ENCODE data around the gene C10orf53. TPM values are rescaled to one million over a fixed set of nuclear protein-coding genes. Genes with fewer than 3 reads are reported as not detected.

The C10orf53 gene
- total RNA-seq, 2 donors from 2014 or later: not detected

DNA sequence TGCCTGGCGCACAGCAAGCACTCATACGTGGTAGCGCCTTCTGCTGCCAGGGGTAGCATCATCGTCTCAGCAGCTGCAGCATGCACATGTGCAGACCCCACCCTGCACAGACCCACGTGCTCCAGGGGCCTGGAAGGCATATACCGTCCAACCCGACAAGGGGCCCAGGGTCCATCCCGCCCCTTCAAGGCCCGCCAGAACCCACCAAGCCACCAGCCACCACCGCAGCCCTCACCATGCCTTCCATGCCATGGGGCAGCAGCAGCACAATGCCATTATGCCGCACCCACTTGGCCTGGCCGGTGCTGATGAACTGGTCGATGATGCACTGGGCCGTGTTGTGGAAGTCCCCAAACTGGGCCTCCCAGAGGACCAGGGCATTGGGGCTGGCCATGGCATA lies 60.0 kb downstream of the C10orf53 start:
- no peaks in the 10 kb centered on the region for H3K4me1 Mint-ChIP-seq (ENCODE audit: low read depth)

DNA sequence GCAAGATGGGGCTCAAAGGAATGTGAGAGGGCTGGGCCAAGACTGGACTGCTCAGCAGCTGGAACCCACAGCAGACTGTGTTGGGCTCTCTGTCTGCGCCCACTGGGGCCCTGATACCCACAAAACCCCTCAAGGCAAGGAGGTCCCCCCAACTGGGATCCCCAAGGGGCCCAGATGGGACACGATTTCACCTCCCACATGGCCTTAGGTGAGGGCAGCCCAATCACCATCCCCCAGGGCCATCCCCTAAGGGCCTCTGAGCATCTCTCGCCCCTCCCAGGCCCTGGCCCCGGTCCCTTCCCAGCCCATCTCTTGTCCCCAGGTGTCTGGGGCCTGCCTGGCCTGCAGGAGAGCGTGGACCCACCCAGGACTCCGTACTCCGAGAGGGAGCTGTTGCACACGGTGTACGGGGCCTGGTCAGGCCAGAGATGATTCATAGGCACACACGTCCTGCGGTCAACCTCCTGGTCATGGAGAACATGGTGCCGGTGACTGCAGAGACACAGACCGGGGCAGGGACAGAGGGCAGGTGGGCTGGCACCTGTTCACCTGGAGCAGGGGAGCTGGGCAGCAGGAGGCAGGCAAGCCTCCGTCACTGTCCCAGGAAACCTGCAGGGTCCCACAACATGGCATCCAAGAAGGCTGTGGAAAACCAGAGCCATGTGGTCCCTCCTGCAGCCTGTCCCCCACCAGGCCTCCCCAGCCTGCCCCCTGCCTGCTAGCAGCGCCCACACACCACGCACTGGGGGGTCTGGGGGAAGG lies 61.1 kb downstream of the C10orf53 start:
- no peaks in the 10 kb centered on the region for H3K36me3 Mint-ChIP-seq (ENCODE audit: insufficient read depth in 2 of 2)
- H3K4me1 Mint-ChIP-seq (ENCODE audit: low read depth): no peaks in the 10 kb centered on the region
- no peak overlapping the region for H3K4me3 Mint-ChIP-seq
- ATAC-seq (replicated peaks in 1 of 2) (no peak), DNase-seq (no peak)
- H3K9me3 Mint-ChIP-seq: peaks cover 5 to 8% of the 10 kb centered on the region in 2 donors
- no peak overlapping the region for H3K27ac Mint-ChIP-seq
- no peaks in the 10 kb centered on the region for H3K27me3 Mint-ChIP-seq (ENCODE audit: low read depth)

More for the DNA sequence above, 60.0 kb downstream of the C10orf53 start:
- no peaks in the 10 kb centered on the region for H3K36me3 Mint-ChIP-seq (ENCODE audit: insufficient read depth in 2 of 2)
- H3K27ac Mint-ChIP-seq: no peak overlapping the region
- H3K27me3 Mint-ChIP-seq (ENCODE audit: low read depth): no peaks in the 10 kb centered on the region
- H3K9me3 Mint-ChIP-seq: peaks cover 5 to 8% of the 10 kb centered on the region in 2 donors
- DNase-seq: no peak
- ATAC-seq (replicated peaks in 1 of 2): no peak
- no peak overlapping the region for H3K4me3 Mint-ChIP-seq

DNA sequence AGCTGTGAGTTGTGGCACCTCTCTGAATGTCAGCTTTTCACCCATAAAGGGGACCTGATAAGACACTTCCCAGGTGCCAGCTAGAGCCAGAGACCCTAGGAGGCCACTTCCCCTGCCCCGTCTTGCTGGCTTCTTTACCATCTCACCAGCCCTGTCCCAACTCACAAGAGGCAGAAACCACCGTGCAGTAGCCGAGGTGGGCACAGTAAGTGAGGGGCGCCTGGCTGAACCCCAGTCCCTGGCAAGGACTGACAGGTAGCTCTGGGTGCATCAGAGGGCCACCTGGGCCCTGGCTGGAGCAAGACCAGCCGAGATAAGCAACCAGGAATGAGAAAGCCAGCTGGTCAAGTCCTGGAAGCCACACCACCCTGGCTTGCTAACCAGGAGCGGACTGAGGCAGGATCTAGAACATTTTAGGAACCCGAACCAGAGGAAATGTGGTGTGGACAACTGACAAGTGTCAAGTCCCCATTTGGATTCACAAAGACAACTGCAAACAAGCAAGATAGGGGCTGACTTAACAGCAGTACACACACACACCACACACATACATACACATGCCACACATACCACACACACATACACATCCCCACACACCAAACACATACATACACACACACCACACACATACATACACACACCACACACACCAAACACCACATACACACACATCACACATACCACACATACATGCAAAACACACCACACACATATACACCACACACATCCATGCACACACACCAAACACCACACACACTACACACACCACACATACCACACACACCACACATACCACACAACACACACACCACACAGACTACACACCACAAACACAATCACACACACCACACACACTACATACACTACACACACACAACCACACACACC lies 61.9 kb downstream of the C10orf53 start:
- no peaks in the 10 kb centered on the region for H3K36me3 Mint-ChIP-seq (ENCODE audit: insufficient read depth in 2 of 2)
- H3K27me3 Mint-ChIP-seq (ENCODE audit: low read depth): no peaks in the 10 kb centered on the region
- no peak for DNase-seq
- H3K27ac Mint-ChIP-seq: no peak overlapping the region
- no peak for ATAC-seq (replicated peaks in 1 of 2)
- H3K9me3 Mint-ChIP-seq: peaks cover 5 to 8% of the 10 kb centered on the region in 2 donors
- H3K4me3 Mint-ChIP-seq: no peak overlapping the region
- no peaks in the 10 kb centered on the region for H3K4me1 Mint-ChIP-seq (ENCODE audit: low read depth)

DNA sequence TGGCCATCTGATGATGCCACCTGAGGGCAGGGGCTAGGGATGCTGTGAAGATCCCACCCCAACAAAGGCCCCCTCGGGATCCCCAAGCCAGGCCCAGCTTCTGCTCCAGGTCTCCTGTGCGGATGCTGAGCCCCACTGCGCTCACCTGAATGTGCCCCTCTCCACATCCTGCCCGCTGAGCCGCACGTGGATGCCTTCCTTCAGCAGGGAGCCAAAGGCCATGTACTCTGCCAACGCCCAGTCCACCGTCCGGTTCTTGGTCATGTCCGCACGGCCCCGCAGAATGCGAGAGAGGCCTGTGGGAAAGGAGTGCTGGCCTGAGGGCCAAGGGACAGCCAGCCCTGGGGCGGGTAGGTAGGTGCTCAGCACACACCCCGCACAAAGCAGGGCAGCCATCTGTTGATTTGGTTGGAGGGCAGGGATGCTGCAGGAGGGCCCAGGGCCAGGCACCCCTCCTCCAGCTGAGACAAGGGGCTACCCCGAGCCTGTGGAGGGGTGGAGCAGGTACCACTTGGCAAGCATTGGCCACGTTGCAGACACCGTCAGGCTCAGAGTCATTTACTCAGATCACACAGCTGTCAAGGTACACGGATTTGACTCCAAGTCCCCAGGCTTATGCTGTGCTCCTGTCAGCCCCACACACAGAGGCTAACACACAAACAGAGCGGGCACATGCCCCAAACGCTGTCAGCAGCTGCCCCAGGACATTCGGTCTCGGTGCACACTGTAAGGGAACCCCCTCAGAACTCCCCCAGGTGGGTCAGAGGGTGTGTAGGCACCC lies 63.4 kb downstream of the C10orf53 start:
- H3K9me3 Mint-ChIP-seq: peaks cover 5 to 8% of the 10 kb centered on the region in 2 donors
- DNase-seq: no peak
- no peak overlapping the region for H3K27ac Mint-ChIP-seq
- H3K27me3 Mint-ChIP-seq (ENCODE audit: low read depth): no peaks in the 10 kb centered on the region
- no peaks in the 10 kb centered on the region for H3K4me1 Mint-ChIP-seq (ENCODE audit: low read depth)
- no peaks in the 10 kb centered on the region for H3K36me3 Mint-ChIP-seq (ENCODE audit: insufficient read depth in 2 of 2)
- no peak overlapping the region for H3K4me3 Mint-ChIP-seq
- ATAC-seq (replicated peaks in 1 of 2): no peak

DNA sequence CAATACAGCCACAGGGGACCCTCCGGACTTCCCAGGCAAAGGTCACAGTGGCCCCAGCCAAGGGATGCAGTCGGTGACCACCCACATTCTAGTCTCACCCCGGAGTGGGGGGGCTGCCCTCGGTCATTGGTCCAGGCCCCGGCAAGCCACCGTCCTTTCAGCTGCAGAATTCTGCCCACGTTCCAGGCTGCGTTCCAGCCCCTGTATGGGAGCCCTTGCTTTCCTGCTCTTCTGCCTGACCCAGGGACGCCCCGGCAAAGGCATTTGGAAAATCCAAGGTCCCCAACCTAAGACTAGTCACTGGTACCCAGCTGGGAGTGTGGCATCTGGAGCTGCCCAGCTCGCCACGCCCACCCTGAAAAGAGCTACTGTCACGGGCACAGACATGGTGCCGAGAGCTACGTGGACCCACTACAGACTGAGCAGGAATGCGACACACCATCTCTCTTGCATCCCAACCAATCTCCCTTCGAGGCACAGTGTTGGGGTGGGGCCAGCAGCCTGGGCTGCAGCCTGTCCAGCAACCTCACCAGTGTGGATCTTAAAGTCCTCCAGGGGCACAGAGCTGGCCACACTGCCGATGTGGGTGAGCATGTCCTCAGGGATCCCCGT lies 64.1 kb downstream of the C10orf53 start:
- Mint-ChIP-seq H3K27ac (no peak overlapping the region), H3K9me3 (peaks cover 5 to 8% of the 10 kb centered on the region in 2 donors), H3K4me1 (ENCODE audit: low read depth) (no peaks in the 10 kb centered on the region), H3K27me3 (ENCODE audit: low read depth) (no peaks in the 10 kb centered on the region), H3K36me3 (ENCODE audit: insufficient read depth in 2 of 2) (no peaks in the 10 kb centered on the region), H3K4me3 (no peak overlapping the region)
- ATAC-seq (replicated peaks in 1 of 2): no peak
- DNase-seq: no peak

DNA sequence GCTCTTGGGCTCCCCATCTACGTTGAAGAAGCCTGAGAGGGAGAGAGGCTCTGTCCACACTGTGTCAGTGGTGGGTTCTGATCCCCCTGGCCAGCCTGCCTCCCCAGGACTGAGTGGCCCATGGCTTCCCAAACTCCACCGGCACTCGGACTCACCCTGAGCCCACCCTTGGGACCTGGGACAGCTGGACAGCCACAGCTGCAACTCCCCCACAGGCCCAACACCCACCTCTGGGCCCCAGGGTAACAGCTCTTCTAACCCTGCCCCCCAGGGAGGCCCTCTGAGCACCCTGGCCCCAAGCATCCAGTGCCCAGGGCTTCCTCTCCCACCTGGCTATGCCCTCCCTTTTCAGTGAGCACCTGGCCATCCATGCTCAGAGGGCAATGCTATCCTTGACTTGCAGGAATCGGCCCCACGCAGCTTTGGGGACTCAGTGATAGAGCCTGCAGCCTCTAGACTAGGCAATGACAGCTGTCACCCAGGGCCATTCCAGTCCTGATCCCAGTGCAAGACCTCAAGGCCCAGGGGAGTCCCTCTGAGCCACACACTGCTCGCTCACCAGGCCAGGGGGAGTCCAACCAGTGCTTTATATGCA lies 64.7 kb downstream of the C10orf53 start:
- Mint-ChIP-seq H3K27ac (no peak overlapping the region), H3K4me1 (ENCODE audit: low read depth) (no peaks in the 10 kb centered on the region), H3K4me3 (no peak overlapping the region), H3K27me3 (ENCODE audit: low read depth) (no peaks in the 10 kb centered on the region), H3K9me3 (peaks cover 5 to 8% of the 10 kb centered on the region in 2 donors), H3K36me3 (ENCODE audit: insufficient read depth in 2 of 2) (no peaks in the 10 kb centered on the region)
- ATAC-seq (replicated peaks in 1 of 2): no peak
- no peak for DNase-seq

DNA sequence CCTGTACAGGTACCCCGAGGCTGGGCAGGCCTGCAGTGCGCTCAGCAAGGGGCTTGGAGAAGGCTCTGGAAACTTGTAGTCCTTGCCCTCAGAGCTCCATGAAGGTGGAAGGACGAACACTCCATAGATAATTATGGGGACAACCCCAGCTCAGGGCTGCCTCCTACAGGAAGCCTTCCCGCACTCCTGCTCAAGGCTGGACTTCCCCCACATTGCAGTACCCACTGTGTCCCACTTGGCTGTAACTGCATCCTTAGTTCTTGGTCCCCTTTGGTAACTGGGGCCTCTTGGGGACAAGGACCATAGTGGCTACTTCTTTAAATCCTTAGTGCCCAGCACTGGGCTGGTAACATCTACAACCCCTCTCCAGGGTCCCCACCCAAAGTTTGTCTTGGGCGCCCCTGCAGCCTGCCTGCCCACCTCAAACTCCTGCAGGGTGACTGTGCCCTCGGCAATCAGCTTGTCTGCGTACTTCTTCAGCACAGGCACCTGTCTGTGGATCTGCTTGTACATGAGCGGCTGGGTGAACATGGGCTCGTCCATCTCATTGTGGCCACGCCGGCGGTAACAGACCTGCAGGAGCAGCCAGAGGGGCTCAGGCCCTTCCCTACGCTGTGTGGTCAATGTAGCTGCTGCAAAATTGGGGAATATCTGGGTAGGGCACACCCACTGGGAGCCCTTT lies 65.6 kb downstream of the C10orf53 start:
- Mint-ChIP-seq H3K27ac (no peak overlapping the region), H3K36me3 (ENCODE audit: insufficient read depth in 2 of 2) (no peaks in the 10 kb centered on the region), H3K27me3 (ENCODE audit: low read depth) (no peaks in the 10 kb centered on the region), H3K4me1 (ENCODE audit: low read depth) (no peaks in the 10 kb centered on the region), H3K4me3 (no peak overlapping the region), H3K9me3 (peaks cover 5 to 8% of the 10 kb centered on the region in 2 donors)
- ATAC-seq (replicated peaks in 1 of 2) (no peak), DNase-seq (no peak)

DNA sequence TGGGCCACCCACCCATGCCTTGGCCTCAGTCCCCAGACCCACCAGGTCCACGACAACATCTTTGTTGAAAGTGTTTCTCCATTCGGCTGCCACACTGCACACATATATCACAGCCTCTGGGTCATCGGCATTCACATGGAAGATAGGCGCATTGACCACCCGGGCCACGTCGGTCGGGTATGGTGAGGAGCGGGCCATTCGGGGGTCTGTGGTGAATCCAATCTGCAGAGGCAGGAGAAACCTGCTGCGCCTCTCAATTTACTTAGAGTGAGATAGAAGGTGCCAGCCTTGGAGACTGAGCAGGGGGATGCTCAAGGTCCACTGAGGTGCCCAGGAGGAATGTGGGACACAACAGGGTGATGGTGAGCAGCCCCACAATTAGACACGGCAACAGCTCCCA lies 66.3 kb downstream of the C10orf53 start:
- Mint-ChIP-seq H3K4me1 (ENCODE audit: low read depth) (no peaks in the 10 kb centered on the region), H3K27me3 (ENCODE audit: low read depth) (no peaks in the 10 kb centered on the region), H3K9me3 (peaks cover 5 to 8% of the 10 kb centered on the region in 2 donors), H3K36me3 (ENCODE audit: insufficient read depth in 2 of 2) (no peaks in the 10 kb centered on the region), H3K4me3 (no peak overlapping the region), H3K27ac (no peak overlapping the region)
- no peak for DNase-seq
- ATAC-seq (replicated peaks in 1 of 2): no peak

DNA sequence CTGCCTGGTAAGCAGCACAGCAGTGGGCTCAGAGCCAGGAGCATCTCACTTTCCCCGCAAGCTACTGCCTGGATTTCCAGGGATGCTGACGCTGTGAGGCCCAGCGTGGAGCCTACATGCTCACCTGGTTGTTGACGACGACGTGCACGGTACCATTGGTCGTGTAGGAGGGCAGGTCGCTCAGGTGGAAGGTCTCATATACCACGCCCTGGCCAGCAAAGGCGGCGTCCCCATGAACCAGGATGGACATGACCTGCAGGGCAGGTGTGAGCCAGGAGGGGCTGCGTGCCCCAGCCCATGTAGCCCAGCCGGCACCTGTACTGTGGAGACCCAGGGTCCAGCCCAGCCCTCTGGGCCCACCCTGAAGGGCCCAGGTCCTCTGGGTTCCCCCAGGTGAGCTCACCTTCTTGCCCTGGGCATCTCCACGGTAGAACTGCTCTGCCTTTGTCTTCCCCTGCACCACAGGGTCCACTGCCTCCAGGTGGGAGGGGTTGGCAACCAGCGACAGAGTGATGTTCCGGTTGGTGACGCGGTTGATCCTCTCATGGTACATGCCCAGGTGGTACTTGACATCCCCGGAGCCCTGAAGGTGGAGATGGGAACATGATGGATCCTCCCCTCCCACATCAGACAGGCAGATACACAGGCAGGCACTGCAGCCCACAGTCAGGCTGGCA lies 67.3 kb downstream of the C10orf53 start:
- DNase-seq (no peak), ATAC-seq (replicated peaks in 1 of 2) (no peak)
- H3K4me3 Mint-ChIP-seq: no peak overlapping the region
- no peaks in the 10 kb centered on the region for H3K27me3 Mint-ChIP-seq (ENCODE audit: low read depth)
- no peaks in the 10 kb centered on the region for H3K36me3 Mint-ChIP-seq (ENCODE audit: insufficient read depth in 2 of 2)
- no peak overlapping the region for H3K27ac Mint-ChIP-seq
- H3K9me3 Mint-ChIP-seq: peaks cover 3 to 6% of the 10 kb centered on the region in 2 donors
- no peaks in the 10 kb centered on the region for H3K4me1 Mint-ChIP-seq (ENCODE audit: low read depth)
